Peyer's patch (tissue), 4 donors: Measurements from ENCODE around the gene DAPK3. TPM values are rescaled to one million over a fixed set of nuclear protein-coding genes. Genes with fewer than 3 reads are reported as not detected.
A peak's percentile ranks its signal among the peaks of the same experiment; 100 is the strongest.

ENCODE experiments used
- DNase-seq, 3 donors: peaks; one replicate each; pipeline ENCODE4 v3.0.0-alpha.2; 2017 to 2019
- H3K27ac ChIP-seq, 4 donors: fragments of 200-600 bp; sonication (generic); one replicate each; pipeline ENCODE4 v1.5.1; 2016 to 2019
- H3K27me3 ChIP-seq, 2 donors: fragments of 200-600 bp; sonication (generic); one replicate each; pipeline ENCODE4 v1.5.1; 2019
- H3K36me3 ChIP-seq, 3 donors: fragments of 200-600 bp; sonication (generic); one replicate each; pipeline ENCODE4 v1.5.1; 2016 to 2019
- H3K4me1 ChIP-seq, 4 donors: fragments of 200-600 bp; sonication (generic); one replicate each; pipeline ENCODE4 v1.5.1; 2016 to 2019
- H3K4me3 ChIP-seq, 4 donors: fragments of 200-600 bp; sonication (generic); 1 replicate in 3 of 4; 2 replicates in 1 of 4; pipeline ENCODE4 v1.5.1; 2016 to 2019; ENCODE audit warnings: mild to moderate bottlenecking in 1 of 4
- H3K9me3 ChIP-seq, 4 donors: fragments of 200-600 bp; sonication (generic); one replicate each; pipeline ENCODE4 v1.5.1; 2016 to 2019; ENCODE audit warnings: mild to moderate bottlenecking in 1 of 4
- POLR2A ChIP-seq, 2 donors: fragments of 450-650 bp; IDR thresholded peaks; one replicate each; pipeline ENCODE4 v1.5.1; 2017; ENCODE audit warnings: antibody characterized with exemption in 2 of 2, mild to moderate bottlenecking in 2 of 2, moderate library complexity in 2 of 2
- total RNA-seq, 4 donors: library from RNA; depleted of rRNA; stranded (reverse); fragments of >200 nt; gene quantifications; one replicate each; pipeline ENCODE4 v1.1.0, GENCODE V29; 2016
- TF ChIP-seq, protein P1 (sequence below), 6 experiments: fragments of 450-650 bp in 4 of 6; fragments of 200-600 bp in 2 of 6; sonication (generic) in 1 of 6; IDR thresholded peaks; one replicate each; pipeline ENCODE4 v1.5.1; 2017 to 2019; ENCODE audit warnings: antibody characterized with exemption in 6 of 6, mild to moderate bottlenecking in 3 of 6, moderate library complexity in 1 of 6

The DAPK3 gene
- total RNA-seq, 4 donors from 2014 or later, result 61.3 to 106 (median 88.1) TPM

GRCh38 chr19:3987619-3988371 is 16.9 kb upstream of the DAPK3 start:
- Histone ChIP-seq H3K9me3 (no peaks in the 10 kb centered on the region), H3K4me3 (peak overlapping the region in 3 of 4 donors; percentile 9 to 96 (median 44)), H3K4me1 (peaks cover 9 to 39% (median 16%) of the 10 kb centered on the region in 4 donors), H3K27ac (peak overlapping the region in 2 of 4 donors; percentile 90 to 96), H3K36me3 (peaks cover 0 to 14% (median 0%) of the 10 kb centered on the region in 3 donors), H3K27me3 (no peaks in the 10 kb centered on the region)
- TF ChIP-seq, protein P1, sequence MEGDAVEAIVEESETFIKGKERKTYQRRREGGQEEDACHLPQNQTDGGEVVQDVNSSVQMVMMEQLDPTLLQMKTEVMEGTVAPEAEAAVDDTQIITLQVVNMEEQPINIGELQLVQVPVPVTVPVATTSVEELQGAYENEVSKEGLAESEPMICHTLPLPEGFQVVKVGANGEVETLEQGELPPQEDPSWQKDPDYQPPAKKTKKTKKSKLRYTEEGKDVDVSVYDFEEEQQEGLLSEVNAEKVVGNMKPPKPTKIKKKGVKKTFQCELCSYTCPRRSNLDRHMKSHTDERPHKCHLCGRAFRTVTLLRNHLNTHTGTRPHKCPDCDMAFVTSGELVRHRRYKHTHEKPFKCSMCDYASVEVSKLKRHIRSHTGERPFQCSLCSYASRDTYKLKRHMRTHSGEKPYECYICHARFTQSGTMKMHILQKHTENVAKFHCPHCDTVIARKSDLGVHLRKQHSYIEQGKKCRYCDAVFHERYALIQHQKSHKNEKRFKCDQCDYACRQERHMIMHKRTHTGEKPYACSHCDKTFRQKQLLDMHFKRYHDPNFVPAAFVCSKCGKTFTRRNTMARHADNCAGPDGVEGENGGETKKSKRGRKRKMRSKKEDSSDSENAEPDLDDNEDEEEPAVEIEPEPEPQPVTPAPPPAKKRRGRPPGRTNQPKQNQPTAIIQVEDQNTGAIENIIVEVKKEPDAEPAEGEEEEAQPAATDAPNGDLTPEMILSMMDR (IDR thresholded peaks at IDR 0.05), result peak; percentile 70 to 89 (median 81)
- no peak for TF ChIP-seq POLR2A (IDR thresholded peaks at IDR 0.05)
- DNase-seq, result peak; percentile 90 to 96 (median 90)

GRCh38 chr19:3986260-3987041 is 15.6 kb upstream of the DAPK3 start:
- DNase-seq, result peak in 2 of 3 donors; percentile 76 to 82
- H3K4me3 ChIP-seq, result peak overlapping the region; percentile 9 to 97 (median 70)
- TF ChIP-seq, protein P1 (IDR thresholded peaks at IDR 0.05), result peak; percentile 58 to 84 (median 73)
- TF ChIP-seq POLR2A (IDR thresholded peaks at IDR 0.05), result no peak
- peaks cover 0 to 27% (median 0%) of the 10 kb centered on the region in 3 donors for H3K36me3 ChIP-seq
- H3K9me3 ChIP-seq, result no peaks in the 10 kb centered on the region
- peaks cover 9 to 40% (median 16%) of the 10 kb centered on the region in 4 donors for H3K4me1 ChIP-seq
- H3K27ac ChIP-seq, result peak overlapping the region; percentile 90 to 99 (median 97)
- no peaks in the 10 kb centered on the region for H3K27me3 ChIP-seq

- Histone ChIP-seq H3K27ac (peak overlapping the region; percentile 90 to 99 (median 97)), H3K9me3 (no peaks in the 10 kb centered on the region), H3K4me1 (peaks cover 9 to 40% (median 16%) of the 10 kb centered on the region in 4 donors), H3K4me3 (peak overlapping the region; percentile 80 to 97 (median 92)), H3K27me3 (no peaks in the 10 kb centered on the region), H3K36me3 (peaks cover 0 to 34% (median 7%) of the 10 kb centered on the region in 3 donors)
- TF ChIP-seq POLR2A (IDR thresholded peaks at IDR 0.05), result no peak
- TF ChIP-seq, protein P1 (IDR thresholded peaks at IDR 0.05), result no peak
- no peak for DNase-seq
Measured at GRCh38 chr19:3985643-3986259, 14.9 kb upstream of the DAPK3 start.

GRCh38 chr19:3984908-3985642 is 14.2 kb upstream of the DAPK3 start, which contains the start of gene EEF2:
Gene EEF2 (minus strand): TSS chr19:3985463. CDS start chr19:3985380, 83 bp downstream.
- H3K4me1 ChIP-seq, result peaks cover 9 to 40% (median 16%) of the 10 kb centered on the region in 4 donors
- H3K9me3 ChIP-seq, result no peaks in the 10 kb centered on the region
- TF ChIP-seq, protein P1 (IDR thresholded peaks at IDR 0.05), result peak in 2 of 6 experiments; percentile 7 to 21
- TF ChIP-seq POLR2A (IDR thresholded peaks at IDR 0.05), result peak; percentile 99 to 100
- peak; percentile 87 to 95 (median 92) for DNase-seq
- peak within 1 kb of the TSS; percentile 90 to 99 (median 97) for H3K27ac ChIP-seq
- H3K4me3 ChIP-seq, result peak within 1 kb of the TSS; percentile 80 to 97 (median 92)
- H3K27me3 ChIP-seq, result no peaks in the 10 kb centered on the region
- H3K36me3 ChIP-seq, result peaks cover 0 to 41% (median 9%) of the 10 kb centered on the region in 3 donors
